ENCODE data around the gene GALM.

DNA sequence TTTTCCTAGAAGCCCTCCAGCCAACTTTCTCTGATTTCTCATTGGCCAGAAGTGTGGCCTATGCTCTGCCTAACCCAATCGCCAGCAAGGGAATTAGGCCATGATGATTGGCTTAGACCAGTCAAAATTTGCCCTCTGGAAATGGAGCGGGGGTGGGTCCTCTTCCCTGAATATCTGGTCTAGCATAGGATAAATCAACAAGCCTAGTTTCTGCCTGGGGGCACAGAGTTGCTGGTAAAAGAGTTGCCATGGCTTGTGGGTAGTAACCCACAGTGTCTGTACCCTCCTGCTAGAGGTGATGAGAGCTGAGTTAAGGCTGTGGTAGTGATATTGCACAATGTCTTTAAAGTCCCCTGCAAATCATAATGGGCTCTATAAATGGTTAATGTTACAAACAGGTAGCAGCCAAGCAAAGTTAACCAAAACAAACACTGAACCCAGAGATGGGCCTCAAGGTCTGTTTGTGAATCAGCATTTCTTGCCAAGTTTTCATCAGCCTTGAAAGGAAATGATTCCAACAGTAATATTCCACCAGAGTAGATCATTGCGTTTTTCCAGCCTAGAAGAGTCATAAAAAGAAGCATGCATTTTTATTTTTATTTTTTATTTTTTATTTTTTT lies 19.3 kb downstream of the GALM start:
- TF ChIP-seq CTCF (IDR thresholded peaks at IDR 0.05; ENCODE audit: poor library complexity) = no peak
- no peak for TF ChIP-seq EZH2 (IDR thresholded peaks at IDR 0.05; ENCODE audit: borderline replicate concordance)
- TF ChIP-seq EZH2phosphoT487 (IDR thresholded peaks at IDR 0.05; ENCODE audit: low read depth, severe bottlenecking, unreplicated experiment) = no peak

Measured in hepatocyte (in vitro differentiated cells).